IPS-NIHi7 (cell line): ENCODE measurements around the gene PPM1F.
A peak's percentile ranks its signal among the peaks of the same experiment; 100 is the strongest.

Source experiments
- DNase-seq: peaks from one replicate; pipeline ENCODE4 v3.0.0; 2012; ENCODE audit warnings: mixed read lengths; ENCODE audit errors: extremely low spot score

PPM1F gene

GRCh38 chr22:21961127-21961867 lies 8.6 kb upstream of the PPM1F start:
- DNase-seq, result no peak

- no peak for DNase-seq
Observed at GRCh38 chr22:21960200-21961126, 7.8 kb upstream of the PPM1F start.

GRCh38 chr22:21959274-21960074 lies 6.8 kb upstream of the PPM1F start:
- DNase-seq, result no peak

GRCh38 chr22:21958360-21959273 lies 6.0 kb upstream of the PPM1F start:
- no peak for DNase-seq

- DNase-seq, result peak; percentile 46
Observed at GRCh38 chr22:21951931-21952465, 650 bp downstream of the PPM1F start.

GRCh38 chr22:21951062-21951461 lies 1.6 kb downstream of the PPM1F start:
- DNase-seq, result no peak

- DNase-seq, result no peak
Observed at GRCh38 chr22:21949948-21950347, 2.7 kb downstream of the PPM1F start.

- DNase-seq, result no peak
Observed at GRCh38 chr22:21949569-21949918, 3.1 kb downstream of the PPM1F start.

GRCh38 chr22:21948824-21949568 lies 3.7 kb downstream of the PPM1F start:
- no peak for DNase-seq

- DNase-seq, result no peak
Observed at GRCh38 chr22:21948390-21948789, 4.3 kb downstream of the PPM1F start.

- DNase-seq, result peak; percentile 52
Observed at GRCh38 chr22:21947040-21948014, 5.3 kb downstream of the PPM1F start.

- no peak for DNase-seq
Observed at GRCh38 chr22:21946262-21946925, 6.3 kb downstream of the PPM1F start.

- DNase-seq, result no peak
Observed at GRCh38 chr22:21945453-21946261, 7.0 kb downstream of the PPM1F start.

- DNase-seq, result no peak
Observed at GRCh38 chr22:21944871-21945270, 7.8 kb downstream of the PPM1F start.

GRCh38 chr22:21943571-21944448 lies 8.8 kb downstream of the PPM1F start:
- no peak for DNase-seq
